ENCODE data around the gene PPP1R13B. TPM values are rescaled to one million over a fixed set of nuclear protein-coding genes. Genes with fewer than 3 reads are reported as not detected.
A peak's percentile ranks its signal among the peaks of the same experiment; 100 is the strongest.
"Not testable (repeated sequence)": the region's sequence is repeated elsewhere in the genome, so short reads cannot be mapped to it uniquely, and the experiment has no call there.

Gene PPP1R13B
- total RNA-seq, 2 donors from 2014 or later = 63.0 to 89.3 TPM

DNA sequence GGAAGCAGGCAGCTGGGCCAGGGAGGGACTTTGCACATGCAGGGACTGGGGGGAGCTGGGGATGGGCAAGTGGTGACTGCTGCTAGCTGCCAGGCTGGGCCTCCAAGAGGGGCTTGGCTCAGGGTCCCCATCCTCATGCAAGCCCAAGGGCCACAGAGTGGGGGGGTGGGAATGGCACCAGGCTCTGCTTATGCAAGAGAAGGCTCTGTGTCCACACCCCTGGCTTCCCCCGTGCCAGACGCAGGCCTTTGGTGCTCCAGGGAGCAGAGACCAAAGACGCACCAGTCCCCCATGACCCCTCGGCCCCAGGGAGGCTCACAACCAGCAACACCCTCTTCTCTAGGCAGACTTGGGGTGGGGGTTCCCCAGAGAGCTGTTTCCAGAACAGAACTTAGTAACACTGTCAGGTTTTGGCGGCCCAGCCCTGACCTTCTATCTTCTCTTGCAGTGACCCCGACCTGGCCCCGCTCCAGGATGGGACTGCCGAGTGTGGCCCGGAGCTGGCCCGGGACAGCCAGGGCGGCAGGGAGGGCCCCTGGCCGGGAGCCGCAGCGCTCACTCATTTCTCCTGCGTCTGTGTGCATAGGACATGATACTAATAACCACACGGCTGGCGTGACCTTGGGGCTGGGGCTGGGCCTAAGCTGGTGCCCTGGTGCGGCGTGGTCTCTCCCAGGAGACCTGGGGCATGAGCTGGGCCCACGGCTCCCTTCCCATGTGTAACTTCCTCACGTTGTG is 146.5 kb downstream of the PPP1R13B start:
- peak; percentile 40 for DNase-seq
- ATAC-seq = peak in 1 of 2 donors; percentile 22
- intact Hi-C loops (cut with DNase I) = no loop called here

- DNase-seq (peak; percentile 17), ATAC-seq (peak; percentile 6 to 66)
- intact Hi-C loops (cut with DNase I) = loop anchor here in 1 of 2 donors (10.0 kb wide), 1 partner anchor 65 kb away; no protein-coding TSS in a partner anchor
Observed at GRCh38 chr14:103699901-103700752, 147.2 kb downstream of the PPP1R13B start.

DNA sequence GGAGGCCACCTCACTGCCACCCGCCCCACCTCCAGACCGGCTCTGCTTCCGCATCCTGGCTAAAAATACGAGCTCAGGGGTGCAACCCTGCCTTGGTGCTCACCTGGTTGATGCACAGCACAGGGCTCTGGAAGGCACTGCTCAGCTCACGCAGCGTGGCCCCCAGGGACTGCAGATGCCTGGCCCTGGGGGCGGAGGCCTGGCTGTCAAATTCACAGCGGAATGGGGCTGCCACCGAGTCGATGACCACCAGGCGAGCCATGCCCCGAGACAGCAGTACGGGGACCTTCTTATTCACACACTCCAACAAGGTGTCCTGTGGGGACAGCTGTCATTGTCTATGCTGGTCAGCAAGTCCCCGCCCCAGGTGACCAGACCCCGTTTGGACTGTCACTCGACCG is 148.1 kb downstream of the PPP1R13B start:
- DNase-seq (peak; percentile 16), ATAC-seq (no peak)
- intact Hi-C loops (cut with DNase I) = loop anchor here in 1 of 2 donors (10.0 kb wide), 1 partner anchor 64 kb away; no protein-coding TSS in a partner anchor

- intact Hi-C loops (cut with DNase I) = loop anchor here in 1 of 2 donors (10.0 kb wide), 1 partner anchor 64 kb away; no protein-coding TSS in a partner anchor
- ATAC-seq = no peak
- peak; percentile 24 for DNase-seq
Observed at GRCh38 chr14:103698380-103699260, 148.8 kb downstream of the PPP1R13B start.

- intact Hi-C loops (cut with DNase I) = loop anchor here in 1 of 2 donors (10.0 kb wide), 1 partner anchor 63 kb away; no protein-coding TSS in a partner anchor
- DNase-seq (peak; percentile 16), ATAC-seq (no peak)
Observed at GRCh38 chr14:103697603-103698379, 149.6 kb downstream of the PPP1R13B start.

DNA sequence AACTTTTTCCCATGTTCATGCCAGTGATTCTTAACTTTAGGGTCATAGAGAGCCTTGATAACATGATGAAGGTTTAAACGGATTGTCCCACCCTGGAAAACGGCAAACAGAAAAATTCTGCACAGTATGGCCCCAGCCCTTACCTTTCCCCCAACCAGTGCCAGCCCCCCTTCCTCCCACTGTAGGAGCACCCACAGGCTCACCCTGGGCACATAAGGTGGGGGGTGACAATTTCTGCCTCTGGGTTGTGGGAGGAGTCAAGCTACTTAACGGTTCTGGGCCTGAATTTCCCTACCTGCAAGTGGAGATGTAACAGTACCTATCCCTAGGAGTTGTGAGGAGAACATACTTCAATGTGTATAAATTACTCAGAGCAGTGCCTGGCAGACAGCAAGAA is 150.2 kb downstream of the PPP1R13B start:
- DNase-seq = no peak
- intact Hi-C loops (cut with DNase I) = loop anchor here in 1 of 2 donors (10.0 kb wide), 1 partner anchor 62 kb away; no protein-coding TSS in a partner anchor
- no peak for ATAC-seq

DNA sequence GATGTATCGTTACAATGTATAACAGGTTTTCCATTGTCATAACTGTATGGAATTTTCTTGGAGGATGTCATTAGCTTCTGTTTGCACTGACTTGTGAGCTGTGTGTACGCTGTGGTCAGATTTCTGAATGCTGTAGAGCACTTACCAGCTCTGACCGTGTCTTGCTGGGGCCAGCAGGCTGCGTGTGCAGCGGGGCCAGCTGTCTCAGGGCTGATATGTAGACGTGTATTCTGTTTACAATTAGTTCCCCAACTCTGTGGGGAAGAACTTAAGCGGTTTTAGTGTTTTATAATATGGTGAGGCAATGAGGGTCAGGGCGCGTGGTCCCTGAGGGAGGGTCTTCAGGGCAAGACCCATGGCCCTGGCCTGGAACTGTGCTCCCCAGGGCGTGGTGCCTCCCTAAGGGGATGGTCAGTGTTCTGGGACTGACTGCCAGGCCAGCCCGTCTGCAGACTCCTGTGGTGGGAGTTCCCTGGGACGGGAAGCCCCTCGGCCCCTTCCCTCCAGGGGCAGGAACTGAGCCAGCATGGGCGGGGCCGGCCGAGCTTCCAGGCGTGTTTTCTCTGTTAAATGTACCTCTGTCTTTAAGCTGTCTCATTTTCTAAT is 150.8 kb downstream of the PPP1R13B start:
- ATAC-seq (peak; percentile 40 to 52), DNase-seq (peak; percentile 52)
- intact Hi-C loops (cut with DNase I) = loop anchor here in 1 of 2 donors (10.0 kb wide), 1 partner anchor 62 kb away; no protein-coding TSS in a partner anchor

DNA sequence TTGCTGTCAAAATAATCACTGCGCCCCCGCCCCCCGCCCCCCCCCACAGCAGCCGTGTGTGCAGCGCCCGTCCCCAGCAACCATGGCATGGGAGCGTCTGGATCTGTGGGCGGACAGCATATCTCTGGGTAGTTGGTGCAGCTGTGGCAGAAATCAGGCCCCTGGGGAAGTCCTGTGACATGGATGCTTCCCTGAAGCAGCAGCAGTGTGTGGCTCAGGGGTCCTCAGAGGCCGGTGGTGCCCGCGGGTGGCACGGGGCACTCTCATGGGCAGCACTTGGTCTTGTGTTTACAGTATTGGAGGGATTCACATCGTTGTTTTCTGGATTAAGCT is 151.3 kb downstream of the PPP1R13B start:
- intact Hi-C loops (cut with DNase I) = loop anchor here in 1 of 2 donors (10.0 kb wide), 1 partner anchor 61 kb away; no protein-coding TSS in a partner anchor
- ATAC-seq (no peak), DNase-seq (no peak)

GRCh38 chr14:103695296-103696069 is 151.9 kb downstream of the PPP1R13B start:
- ATAC-seq (no peak), DNase-seq (no peak)
- intact Hi-C loops (cut with DNase I) = loop anchor here in 1 of 2 donors (10.0 kb wide), 1 partner anchor 61 kb away; no protein-coding TSS in a partner anchor

GRCh38 chr14:103694572-103695026 is 152.8 kb downstream of the PPP1R13B start:
- no peak for DNase-seq
- intact Hi-C loops (cut with DNase I) = loop anchor here in 1 of 2 donors (10.0 kb wide), 1 partner anchor 60 kb away; no protein-coding TSS in a partner anchor
- ATAC-seq = no peak

DNA sequence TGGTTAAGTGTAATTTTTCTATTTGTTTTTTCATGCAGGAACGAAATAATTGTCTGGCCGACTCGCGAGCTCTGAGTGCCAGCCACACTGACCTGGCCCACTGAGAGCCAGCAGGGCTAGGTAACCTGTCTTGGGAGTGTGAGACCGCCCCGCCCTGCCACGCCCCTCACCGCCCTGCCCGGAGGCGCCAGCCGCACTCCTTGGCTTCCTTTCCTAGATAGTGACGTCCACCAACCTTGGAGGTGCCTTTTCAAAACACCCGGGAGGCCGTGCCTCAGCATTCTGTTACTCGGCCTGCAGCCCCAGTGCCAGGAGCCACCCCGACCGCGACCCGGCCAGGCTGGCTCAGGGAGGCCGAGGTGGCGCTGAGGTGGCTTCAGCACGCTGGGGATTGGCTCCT is 153.9 kb downstream of the PPP1R13B start:
- DNase-seq = no peak
- no peak for ATAC-seq
- intact Hi-C loops (cut with DNase I) = loop anchor here in 1 of 2 donors (10.0 kb wide), 1 partner anchor 59 kb away; no protein-coding TSS in a partner anchor

- ATAC-seq = no peak
- DNase-seq = no peak
- intact Hi-C loops (cut with DNase I) = loop anchor here in 1 of 2 donors (10.0 kb wide), 1 partner anchor 58 kb away; no protein-coding TSS in a partner anchor
Observed at GRCh38 chr14:103692871-103693270, 154.5 kb downstream of the PPP1R13B start.

DNA sequence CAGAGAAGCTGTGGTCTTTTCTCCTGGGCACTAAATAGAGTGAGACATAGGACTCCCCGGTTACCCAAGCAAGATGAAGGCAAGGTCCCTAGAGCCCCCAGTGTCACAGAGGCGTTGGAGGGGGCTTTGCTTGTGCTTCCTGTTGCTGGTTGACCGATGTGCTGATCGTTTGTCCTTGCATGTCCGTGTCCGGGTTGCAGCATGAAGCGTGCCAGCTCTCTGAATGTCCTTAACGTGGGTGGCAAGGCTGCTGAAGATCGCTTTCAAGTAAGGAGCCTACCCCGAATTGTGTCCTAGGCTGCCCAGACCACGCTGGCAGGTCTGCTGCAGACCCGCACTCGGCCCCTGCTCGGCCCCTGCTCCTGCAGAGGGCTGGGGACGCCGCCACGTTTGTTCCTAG is 155.2 kb downstream of the PPP1R13B start:
- intact Hi-C loops (cut with DNase I) = loop anchor here in 1 of 2 donors (10.0 kb wide), 1 partner anchor 57 kb away; no protein-coding TSS in a partner anchor
- ATAC-seq (no peak), DNase-seq (no peak)

GRCh38 chr14:103691655-103692054 is 155.7 kb downstream of the PPP1R13B start:
- ATAC-seq, DNase-seq: not testable (repeated sequence)
- intact Hi-C loops (cut with DNase I) = loop anchor here in 1 of 2 donors (10.0 kb wide), 1 partner anchor 57 kb away; no protein-coding TSS in a partner anchor

GRCh38 chr14:103690332-103690731 is 157.0 kb downstream of the PPP1R13B start:
- intact Hi-C loops (cut with DNase I) = loop anchor here in 1 of 2 donors (10.0 kb wide), 1 partner anchor 56 kb away; no protein-coding TSS in a partner anchor
- DNase-seq (no peak), ATAC-seq (no peak)
